WTC11 (cell line): Measurements from ENCODE around the gene CCNF. TPM values are rescaled to one million over a fixed set of nuclear protein-coding genes. Genes with fewer than 3 reads are reported as not detected.

ENCODE experiments used
- ATAC-seq: fragments of 200-7000 bp; cut with Tn5 transposase; 2 replicates; pipeline ENCODE4 v1.10.0; 2021; ENCODE audit warnings: mild to moderate bottlenecking, moderate library complexity
- CTCF ChIA-PET: fragments of 300-600 bp; sonication (Branson Sonifier 250); formaldehyde crosslinking; loops from one replicate; lab custom pipeline; 2021; ENCODE audit warnings: antibody characterized with exemption; lab: Charles Lee
- POLR2A ChIA-PET: fragments of 350-600 bp; sonication (Branson Sonifier 250); formaldehyde crosslinking; loops from one replicate; lab custom pipeline; 2021; ENCODE audit warnings: antibody characterized with exemption; lab: Charles Lee
- DNase-seq: peaks from one replicate; pipeline ENCODE4 v3.0.0; 2021; ENCODE audit warnings: low spot score
- H3K27ac Mint-ChIP-seq: 2 replicates; pipeline ENCODE4 v1.8.0; 2021; ENCODE audit warnings: mixed read lengths
- H3K27me3 Mint-ChIP-seq: 2 replicates; pipeline ENCODE4 v1.8.0; 2021; ENCODE audit warnings: low read depth, mild to moderate bottlenecking, moderate library complexity, mixed read lengths
- H3K36me3 Mint-ChIP-seq: 2 replicates; pipeline ENCODE4 v1.8.0; 2021; ENCODE audit warnings: mixed read lengths
- H3K4me1 Mint-ChIP-seq: 2 replicates; pipeline ENCODE4 v1.8.0; 2022; ENCODE audit warnings: mixed read lengths
- H3K4me3 Mint-ChIP-seq: 2 replicates; pipeline ENCODE4 v1.8.0; 2021; ENCODE audit warnings: mild to moderate bottlenecking, moderate library complexity, mixed read lengths
- H3K9me3 Mint-ChIP-seq: 2 replicates; pipeline ENCODE4 v1.8.0; 2021; ENCODE audit warnings: mixed read lengths
- CBFB ChIP-seq: sonication (generic); formaldehyde crosslinking; IDR thresholded peaks from 2 replicates; pipeline ENCODE4 v1.8.1; 2022; ENCODE audit warnings: mild to moderate bottlenecking, low read depth, missing genetic modification reagents
- EMX1 ChIP-seq: fragments of 250-450 bp; sonication (Bioruptor Pico); IDR thresholded peaks from 2 replicates; pipeline ENCODE4 v1.8.0; 2021; ENCODE audit warnings: mild to moderate bottlenecking
- GABPB1 ChIP-seq: sonication (generic); formaldehyde crosslinking; IDR thresholded peaks from 2 replicates; pipeline ENCODE4 v1.8.1; 2023; ENCODE audit warnings: mild to moderate bottlenecking, missing genetic modification reagents
- GRHL2 ChIP-seq: fragments of 250-450 bp; sonication (Bioruptor Pico); IDR thresholded peaks from 2 replicates; pipeline ENCODE4 v1.8.0; 2022; ENCODE audit warnings: mild to moderate bottlenecking, moderate library complexity; ENCODE audit not compliant: insufficient replicate concordance, severe bottlenecking
- GTF2I ChIP-seq: fragments of 250-450 bp; sonication (Bioruptor Pico); conservative IDR thresholded peaks from 2 replicates; pipeline ENCODE4 v1.4.0; 2021; ENCODE audit warnings: mild to moderate bottlenecking
- IRF2 ChIP-seq: sonication (generic); formaldehyde crosslinking; IDR thresholded peaks from 2 replicates; pipeline ENCODE4 v1.8.0; 2022; ENCODE audit warnings: low read depth, missing genetic modification reagents, borderline replicate concordance
- JAZF1 ChIP-seq: fragments of 250-450 bp; sonication (Bioruptor Pico); IDR thresholded peaks from 2 replicates; pipeline ENCODE4 v1.9.0; 2021; ENCODE audit warnings: moderate library complexity, mild to moderate bottlenecking, inconsistent platforms
- KAT7 ChIP-seq: sonication (generic); formaldehyde crosslinking; IDR thresholded peaks from 2 replicates; pipeline ENCODE4 v1.8.1; 2023; ENCODE audit warnings: missing genetic modification reagents, mild to moderate bottlenecking, borderline replicate concordance
- NR1H2 ChIP-seq: sonication (generic); formaldehyde crosslinking; IDR thresholded peaks from 2 replicates; pipeline ENCODE4 v1.9.0; 2021; ENCODE audit warnings: mild to moderate bottlenecking, moderate library complexity, missing genetic modification reagents
- OVOL2 ChIP-seq: fragments of 250-450 bp; sonication (Bioruptor Pico); IDR thresholded peaks from 2 replicates; pipeline ENCODE4 v1.9.0; 2021; ENCODE audit warnings: mild to moderate bottlenecking, borderline replicate concordance
- ZNF423 ChIP-seq: fragments of 250-450 bp; sonication (Bioruptor Pico); IDR thresholded peaks from 2 replicates; pipeline ENCODE4 v2.1.2; 2022; ENCODE audit warnings: mild to moderate bottlenecking, moderate library complexity
- total RNA-seq: library from RNA; stranded (reverse); gene quantifications from 3 replicates; pipeline ENCODE4 v1.2.3, GENCODE V29; 2021
- TF ChIP-seq, protein P1 (sequence below): fragments of 250-450 bp; sonication (Bioruptor Pico); IDR thresholded peaks from 2 replicates; pipeline ENCODE4 v2.1.2; 2022; ENCODE audit warnings: mild to moderate bottlenecking, moderate library complexity
- TF ChIP-seq, protein P2 (sequence below): sonication (generic); formaldehyde crosslinking; IDR thresholded peaks from 2 replicates; pipeline ENCODE4 v1.8.1; 2022; ENCODE audit warnings: mild to moderate bottlenecking, missing genetic modification reagents, moderate library complexity, borderline replicate concordance
- TF ChIP-seq, protein P3 (sequence below): fragments of 250-450 bp; sonication (Bioruptor Pico); conservative IDR thresholded peaks from 2 replicates; pipeline ENCODE4 v1.9.0; 2021; ENCODE audit warnings: mild to moderate bottlenecking
- TF ChIP-seq, protein P4 (sequence below): sonication (generic); formaldehyde crosslinking; IDR thresholded peaks from 2 replicates; pipeline ENCODE4 v1.8.0; 2023; ENCODE audit warnings: missing genetic modification reagents, mild to moderate bottlenecking, borderline replicate concordance

Gene CCNF
- total RNA-seq, 1 experiment from 2014 or later, result 65.7 TPM

DNA sequence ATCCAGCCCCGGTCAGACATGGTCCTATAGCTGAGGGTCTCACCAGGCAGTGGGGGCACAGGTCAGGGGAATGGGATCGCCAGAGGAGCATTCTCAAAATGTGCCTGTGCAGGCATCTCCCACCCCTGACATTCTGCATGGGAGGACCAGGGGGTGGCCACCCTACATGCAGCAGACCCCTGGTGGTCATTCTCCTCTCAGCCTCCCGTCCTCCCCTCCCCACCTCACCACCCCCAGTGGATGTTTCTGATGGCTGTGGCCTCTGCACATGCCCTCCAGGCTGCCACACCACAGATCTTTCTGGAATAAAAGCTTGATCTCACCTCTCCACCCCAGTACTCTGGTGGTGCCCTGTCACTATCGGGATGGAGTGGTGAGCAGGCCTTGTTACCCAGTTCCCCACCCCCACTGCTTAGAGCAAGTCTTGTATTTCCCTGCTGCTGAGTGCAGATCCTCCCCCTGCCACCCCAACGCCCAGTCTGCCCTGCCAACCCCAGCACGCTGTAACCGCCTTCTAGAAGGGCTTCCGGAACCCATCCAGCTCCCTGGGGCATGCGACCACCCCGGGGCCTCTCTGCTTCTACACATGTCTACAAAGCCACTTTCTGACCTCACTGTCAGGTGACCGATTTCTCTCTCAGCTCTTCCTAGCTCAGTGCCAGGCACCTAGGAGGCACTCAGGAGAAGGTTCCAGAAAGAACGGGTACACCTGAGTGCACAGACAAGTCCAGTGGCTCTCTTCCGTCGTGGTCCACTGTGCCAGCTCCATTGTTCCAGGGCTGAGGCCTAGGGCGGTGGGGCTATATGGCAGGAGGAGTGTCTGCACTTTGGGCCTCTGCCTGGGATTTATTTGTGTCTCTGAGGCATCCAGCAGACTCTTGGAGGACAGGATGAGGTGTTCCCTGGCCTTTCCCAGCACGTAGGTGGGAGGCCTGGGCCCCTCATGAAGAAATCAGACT is 55.0 kb downstream of the CCNF start (continued):
- TF ChIP-seq JAZF1 (CRISPR knock-in tag), result no peak
- TF ChIP-seq OVOL2 (CRISPR knock-in tag), result no peak
- TF ChIP-seq KAT7 (CRISPR knock-in tag), result no peak
- TF ChIP-seq, protein P1, sequence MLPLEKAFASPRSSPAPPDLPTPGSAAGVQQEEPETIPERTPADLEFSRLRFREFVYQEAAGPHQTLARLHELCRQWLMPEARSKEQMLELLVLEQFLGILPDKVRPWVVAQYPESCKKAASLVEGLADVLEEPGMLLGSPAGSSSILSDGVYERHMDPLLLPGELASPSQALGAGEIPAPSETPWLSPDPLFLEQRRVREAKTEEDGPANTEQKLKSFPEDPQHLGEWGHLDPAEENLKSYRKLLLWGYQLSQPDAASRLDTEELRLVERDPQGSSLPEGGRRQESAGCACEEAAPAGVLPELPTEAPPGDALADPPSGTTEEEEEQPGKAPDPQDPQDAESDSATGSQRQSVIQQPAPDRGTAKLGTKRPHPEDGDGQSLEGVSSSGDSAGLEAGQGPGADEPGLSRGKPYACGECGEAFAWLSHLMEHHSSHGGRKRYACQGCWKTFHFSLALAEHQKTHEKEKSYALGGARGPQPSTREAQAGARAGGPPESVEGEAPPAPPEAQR (CRISPR knock-in tag), result no peak
- no peak for TF ChIP-seq IRF2
- TF ChIP-seq GTF2I (CRISPR knock-in tag), result no peak

DNA sequence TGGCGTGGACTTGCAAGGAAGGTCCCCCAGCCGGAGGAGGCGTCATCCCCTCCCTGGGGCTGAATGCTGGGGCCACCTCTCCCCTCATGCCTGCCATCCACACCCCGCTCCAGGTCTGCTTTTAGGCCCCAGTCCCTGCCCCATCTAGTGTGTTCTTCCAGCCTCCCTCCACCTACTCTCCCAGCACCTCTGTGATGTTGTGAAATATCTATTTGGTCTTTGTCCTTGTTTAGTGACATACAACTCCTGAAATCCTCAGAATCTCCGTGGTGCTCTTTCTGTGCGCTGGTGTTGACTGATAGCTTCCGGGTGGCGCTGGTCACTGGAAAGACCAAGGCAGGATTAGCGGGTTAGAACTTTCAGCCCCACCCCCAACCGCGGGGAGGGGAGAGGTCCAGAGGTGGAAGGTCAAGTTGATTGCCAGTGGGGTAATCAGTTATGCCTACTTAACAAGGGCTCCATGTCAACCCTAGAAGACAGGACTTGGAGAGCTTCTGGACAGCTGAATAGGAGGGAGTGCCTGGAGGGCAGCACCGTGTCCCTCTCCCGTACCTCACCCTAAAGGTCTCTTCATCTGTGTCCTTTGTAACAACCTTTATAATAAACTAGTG is 55.8 kb downstream of the CCNF start:
- ATAC-seq (no peak), DNase-seq (no peak)
- Mint-ChIP-seq H3K27me3 (no peaks in the 10 kb centered on the region; the same call in 1 of the 2 replicates), H3K36me3 (no peaks in the 10 kb centered on the region), H3K4me3 (no peak overlapping the region), H3K27ac (peak overlapping the region; percentile 50; the same call in 1 of the 2 replicates), H3K4me1 (0 out of 2 replicates have a peak, but pooled peaks cover 4% of the 10 kb centered on the region), H3K9me3 (no peaks in the 10 kb centered on the region)
- CTCF ChIA-PET, result interaction anchor here (2.2 kb wide), 1 partner anchor 16 kb away, joined by 14 read pairs; no protein-coding TSS in a partner anchor
- TF ChIP-seq, protein P2, sequence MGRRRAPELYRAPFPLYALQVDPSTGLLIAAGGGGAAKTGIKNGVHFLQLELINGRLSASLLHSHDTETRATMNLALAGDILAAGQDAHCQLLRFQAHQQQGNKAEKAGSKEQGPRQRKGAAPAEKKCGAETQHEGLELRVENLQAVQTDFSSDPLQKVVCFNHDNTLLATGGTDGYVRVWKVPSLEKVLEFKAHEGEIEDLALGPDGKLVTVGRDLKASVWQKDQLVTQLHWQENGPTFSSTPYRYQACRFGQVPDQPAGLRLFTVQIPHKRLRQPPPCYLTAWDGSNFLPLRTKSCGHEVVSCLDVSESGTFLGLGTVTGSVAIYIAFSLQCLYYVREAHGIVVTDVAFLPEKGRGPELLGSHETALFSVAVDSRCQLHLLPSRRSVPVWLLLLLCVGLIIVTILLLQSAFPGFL (CRISPR knock-in tag), result no peak
- TF ChIP-seq GABPB1 (CRISPR knock-in tag), result peak; percentile 49; the same call in 1 of the 2 replicates
- POLR2A ChIA-PET, result no interaction called here

DNA sequence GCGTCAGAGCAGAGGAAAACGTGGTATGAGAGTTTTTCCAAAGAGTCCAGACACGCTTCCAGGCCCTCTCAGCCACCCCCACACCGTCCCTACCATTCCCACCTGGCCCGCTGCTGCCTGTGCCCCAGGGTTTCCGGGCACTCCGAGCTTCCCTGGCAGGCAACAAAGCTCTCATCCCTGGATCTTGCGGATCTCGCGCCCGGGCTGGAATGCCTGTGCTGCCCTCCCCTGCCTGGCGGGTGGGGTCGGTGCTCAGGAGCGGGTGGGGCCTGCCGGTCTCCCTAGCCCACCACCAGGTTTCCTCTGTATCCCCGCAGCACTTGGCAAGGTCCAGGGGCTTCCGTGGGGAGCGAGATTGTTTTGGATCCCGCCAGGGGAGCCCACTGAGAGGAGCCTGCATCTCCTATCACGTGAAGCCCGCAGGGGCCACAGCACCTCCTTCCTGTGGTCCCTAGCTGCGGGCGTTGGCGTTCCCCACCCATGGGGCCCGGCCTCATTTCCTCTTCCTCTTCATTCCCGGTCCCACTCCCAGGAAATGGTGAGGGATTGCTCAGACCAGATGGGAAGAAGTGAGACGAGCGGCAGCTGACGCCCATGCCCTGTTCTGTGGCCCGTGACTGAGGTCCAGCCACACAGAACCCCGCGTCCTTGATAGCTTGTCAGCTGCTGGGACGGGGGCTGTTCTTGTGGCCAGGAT is 56.7 kb downstream of the CCNF start:
- CTCF ChIA-PET, result interaction anchor here (0.7 to 2.2 kb wide), 3 partner anchors 11 to 28 kb away, joined by 3 to 14 read pairs (median 6); partner anchors contain the start of gene TBC1D24
- Mint-ChIP-seq H3K9me3 (no peaks in the 10 kb centered on the region), H3K27ac (no peak overlapping the region; the same call in 1 of the 2 replicates), H3K4me3 (no peak overlapping the region), H3K36me3 (no peaks in the 10 kb centered on the region), H3K4me1 (0 out of 2 replicates have a peak, but pooled peaks cover 4% of the 10 kb centered on the region), H3K27me3 (no peaks in the 10 kb centered on the region; the same call in 1 of the 2 replicates)
- TF ChIP-seq ZNF423 (CRISPR knock-in tag), result no peak
- no peak for TF ChIP-seq CBFB (CRISPR knock-in tag)
- TF ChIP-seq, protein P2 (CRISPR knock-in tag), result no peak
- TF ChIP-seq, protein P3, sequence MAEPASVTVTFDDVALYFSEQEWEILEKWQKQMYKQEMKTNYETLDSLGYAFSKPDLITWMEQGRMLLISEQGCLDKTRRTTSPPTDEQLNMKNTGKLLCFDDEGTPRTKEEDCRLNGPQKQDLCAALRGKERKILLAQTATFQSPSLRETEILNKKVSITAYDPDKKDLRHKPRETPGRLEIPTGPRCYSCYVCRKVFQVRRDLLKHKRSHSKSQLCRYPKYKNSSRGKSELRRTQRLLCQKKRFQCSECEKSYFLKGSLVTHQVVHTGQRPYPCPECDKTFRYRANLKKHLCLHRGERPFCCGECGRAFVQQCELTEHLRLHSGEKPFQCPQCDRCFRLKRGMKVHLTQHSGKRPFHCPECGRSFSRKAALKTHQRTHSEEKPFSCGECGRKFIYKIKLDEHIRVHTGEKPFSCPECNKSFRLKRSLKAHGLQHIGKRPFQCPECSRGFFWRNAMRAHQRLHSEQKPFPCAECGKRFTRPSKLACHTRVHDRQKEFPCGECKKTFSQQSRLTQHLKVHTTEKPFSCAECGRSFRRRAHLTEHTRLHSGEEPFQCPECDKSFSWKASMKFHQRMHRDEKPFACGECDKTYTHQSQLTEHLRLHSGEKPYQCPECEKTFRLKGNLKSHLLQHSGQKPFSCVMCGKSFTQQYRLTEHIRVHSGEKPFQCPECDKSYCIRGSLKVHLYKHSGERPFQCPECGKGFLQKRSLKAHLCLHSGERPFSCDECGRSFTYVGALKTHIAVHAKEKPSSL, result no peak
- no peak for TF ChIP-seq GRHL2 (CRISPR knock-in tag)
- no peak for TF ChIP-seq NR1H2
- TF ChIP-seq, protein P4, sequence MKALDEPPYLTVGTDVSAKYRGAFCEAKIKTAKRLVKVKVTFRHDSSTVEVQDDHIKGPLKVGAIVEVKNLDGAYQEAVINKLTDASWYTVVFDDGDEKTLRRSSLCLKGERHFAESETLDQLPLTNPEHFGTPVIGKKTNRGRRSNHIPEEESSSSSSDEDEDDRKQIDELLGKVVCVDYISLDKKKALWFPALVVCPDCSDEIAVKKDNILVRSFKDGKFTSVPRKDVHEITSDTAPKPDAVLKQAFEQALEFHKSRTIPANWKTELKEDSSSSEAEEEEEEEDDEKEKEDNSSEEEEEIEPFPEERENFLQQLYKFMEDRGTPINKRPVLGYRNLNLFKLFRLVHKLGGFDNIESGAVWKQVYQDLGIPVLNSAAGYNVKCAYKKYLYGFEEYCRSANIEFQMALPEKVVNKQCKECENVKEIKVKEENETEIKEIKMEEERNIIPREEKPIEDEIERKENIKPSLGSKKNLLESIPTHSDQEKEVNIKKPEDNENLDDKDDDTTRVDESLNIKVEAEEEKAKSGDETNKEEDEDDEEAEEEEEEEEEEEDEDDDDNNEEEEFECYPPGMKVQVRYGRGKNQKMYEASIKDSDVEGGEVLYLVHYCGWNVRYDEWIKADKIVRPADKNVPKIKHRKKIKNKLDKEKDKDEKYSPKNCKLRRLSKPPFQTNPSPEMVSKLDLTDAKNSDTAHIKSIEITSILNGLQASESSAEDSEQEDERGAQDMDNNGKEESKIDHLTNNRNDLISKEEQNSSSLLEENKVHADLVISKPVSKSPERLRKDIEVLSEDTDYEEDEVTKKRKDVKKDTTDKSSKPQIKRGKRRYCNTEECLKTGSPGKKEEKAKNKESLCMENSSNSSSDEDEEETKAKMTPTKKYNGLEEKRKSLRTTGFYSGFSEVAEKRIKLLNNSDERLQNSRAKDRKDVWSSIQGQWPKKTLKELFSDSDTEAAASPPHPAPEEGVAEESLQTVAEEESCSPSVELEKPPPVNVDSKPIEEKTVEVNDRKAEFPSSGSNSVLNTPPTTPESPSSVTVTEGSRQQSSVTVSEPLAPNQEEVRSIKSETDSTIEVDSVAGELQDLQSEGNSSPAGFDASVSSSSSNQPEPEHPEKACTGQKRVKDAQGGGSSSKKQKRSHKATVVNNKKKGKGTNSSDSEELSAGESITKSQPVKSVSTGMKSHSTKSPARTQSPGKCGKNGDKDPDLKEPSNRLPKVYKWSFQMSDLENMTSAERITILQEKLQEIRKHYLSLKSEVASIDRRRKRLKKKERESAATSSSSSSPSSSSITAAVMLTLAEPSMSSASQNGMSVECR (CRISPR knock-in tag), result no peak
- TF ChIP-seq EMX1 (CRISPR knock-in tag), result no peak
- DNase-seq (no peak), ATAC-seq (no peak)
- POLR2A ChIA-PET, result interaction anchor here (0.5 kb wide), 1 partner anchor 173 kb away, joined by 3 read pairs; no protein-coding TSS in a partner anchor
